ENCODE results near the gene APBB2.

Gene APBB2

DNA sequence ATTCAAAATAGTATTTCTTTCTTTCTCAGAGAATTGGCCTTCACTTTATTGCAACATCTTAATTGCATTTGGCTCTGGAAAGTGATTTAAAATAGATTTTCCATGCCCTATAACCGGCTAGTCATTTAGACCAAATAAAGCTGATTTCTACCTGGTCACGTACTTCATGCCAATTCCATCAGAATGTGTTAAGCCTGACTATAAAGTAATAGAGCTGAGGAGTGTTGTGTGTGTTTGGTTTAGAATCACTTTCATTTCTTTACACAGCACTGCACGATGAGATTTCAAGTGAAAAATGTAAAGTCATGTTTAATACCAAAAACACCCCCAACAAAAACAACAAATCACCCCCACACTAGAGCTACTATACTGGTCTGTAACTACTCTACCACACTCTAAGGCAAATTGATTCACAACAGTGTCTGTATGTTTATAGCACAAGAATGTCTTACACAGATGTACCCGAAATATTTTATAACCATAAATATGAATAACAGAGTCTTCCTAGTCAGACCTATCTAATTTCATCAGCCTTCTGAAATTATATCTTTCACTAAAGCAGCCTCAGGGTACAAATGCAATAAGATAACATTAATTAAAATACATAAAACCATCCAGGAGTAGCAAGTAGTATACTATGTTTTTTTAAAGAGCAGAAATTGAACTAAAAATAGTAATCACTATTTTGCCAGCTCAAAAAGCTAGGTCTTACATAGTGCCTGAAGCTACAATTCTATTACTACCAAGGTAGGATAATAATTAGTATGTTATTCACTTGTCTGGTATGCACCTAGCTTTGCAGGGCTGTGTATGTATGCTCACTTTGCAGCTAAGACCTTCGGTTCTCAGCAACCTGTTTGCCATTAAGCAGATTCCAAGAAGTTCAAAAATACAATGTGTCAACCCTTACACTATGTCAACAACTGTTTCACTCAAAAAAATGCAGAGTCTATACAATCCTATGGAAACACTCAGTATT is 28.4 kb downstream of the APBB2 start:
- DNase-seq = no peak

DNA sequence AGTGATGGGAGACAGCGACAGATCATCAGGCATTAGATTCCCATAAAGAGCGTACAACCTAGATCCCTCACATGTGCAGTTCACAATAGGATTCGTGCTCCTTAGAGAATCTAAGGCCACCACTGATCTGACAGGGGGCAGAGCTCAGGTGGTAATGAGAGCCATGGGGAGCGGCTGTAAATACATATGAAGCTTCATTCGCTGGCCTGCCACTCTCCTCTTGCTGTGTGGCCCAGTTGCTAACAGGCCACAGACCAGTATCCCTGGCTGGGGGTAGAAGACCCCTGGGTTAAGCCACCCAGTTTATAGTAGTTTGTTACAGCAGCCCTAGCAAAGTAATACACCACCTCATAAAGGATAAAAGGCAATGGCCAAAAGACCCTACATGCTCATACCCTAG is 30.3 kb downstream of the APBB2 start:
- DNase-seq = no peak

DNA sequence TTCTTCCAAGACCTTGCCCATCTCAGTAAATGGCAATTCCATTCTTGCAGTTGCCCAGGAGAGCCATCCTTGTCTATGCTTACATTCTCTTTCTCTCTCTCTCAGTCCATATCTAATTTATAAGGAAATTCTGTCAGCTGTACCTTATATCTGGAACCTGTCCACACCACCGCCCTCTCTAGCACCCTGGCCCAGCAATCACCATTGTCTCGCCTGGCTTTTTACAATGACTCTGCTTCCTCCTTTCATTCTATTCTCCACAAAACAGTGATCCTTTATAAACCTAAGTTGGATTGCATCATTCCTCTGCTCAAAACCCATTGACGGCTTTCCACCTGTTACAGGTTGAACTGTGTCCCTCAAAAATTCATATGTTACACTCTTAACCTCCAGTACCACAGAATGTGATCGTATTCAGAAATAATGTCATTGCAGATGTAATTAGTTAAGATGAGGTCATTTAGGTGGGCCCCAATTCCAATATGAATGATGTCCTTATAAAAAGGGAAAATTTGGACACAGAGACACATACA is 31.3 kb downstream of the APBB2 start:
- no peak for DNase-seq

DNA sequence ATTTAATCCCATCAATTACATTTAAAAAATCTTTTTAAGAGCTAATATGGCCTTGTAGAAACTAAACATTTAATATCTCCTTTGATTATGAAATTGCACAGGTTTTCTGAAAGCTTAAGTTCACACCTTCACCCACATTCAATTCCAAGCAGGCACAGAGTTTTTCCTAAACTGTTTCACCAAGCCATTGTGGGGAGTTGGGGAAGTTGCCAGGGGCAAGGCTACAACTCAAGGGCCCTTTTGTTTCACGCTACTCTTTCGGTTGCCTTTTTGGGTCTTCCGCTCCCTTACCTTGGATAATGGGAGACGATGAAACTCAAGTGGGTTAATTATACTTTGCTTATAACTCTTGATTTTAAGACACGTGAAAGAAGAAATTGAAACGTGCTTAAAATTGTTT is 33.3 kb downstream of the APBB2 start:
- no peak for DNase-seq

DNA sequence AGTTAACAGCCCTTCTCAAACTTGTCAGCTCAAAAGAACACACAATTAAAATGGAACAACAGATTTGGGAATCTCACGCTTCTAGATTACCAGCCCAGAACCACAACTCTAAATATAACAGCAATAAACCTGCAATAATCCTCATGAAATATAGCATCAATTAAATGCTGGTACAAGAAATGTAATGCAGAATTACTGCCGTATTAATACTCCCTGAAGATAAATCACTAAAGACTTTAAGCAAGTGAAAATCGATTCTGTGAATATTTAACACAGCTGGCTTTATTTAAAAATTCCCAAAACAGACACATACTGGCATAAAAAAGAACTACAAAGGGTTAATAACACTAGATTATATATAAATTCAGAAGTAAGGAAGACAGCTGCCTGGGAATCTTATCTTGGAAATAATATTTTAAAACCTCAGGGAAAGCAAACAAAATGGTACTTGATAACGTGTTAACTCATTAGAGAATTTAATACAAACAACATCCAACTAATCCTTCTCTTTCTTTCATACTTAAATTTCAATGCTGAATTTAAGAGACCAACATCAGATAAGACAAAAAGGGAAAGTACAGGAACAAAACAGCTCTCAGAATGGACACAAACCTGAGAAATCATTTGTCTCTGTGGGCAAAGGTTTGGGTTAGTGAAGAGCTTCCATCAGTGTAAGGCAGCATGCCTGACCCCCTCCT is 34.7 kb downstream of the APBB2 start:
- no peak for DNase-seq

DNA sequence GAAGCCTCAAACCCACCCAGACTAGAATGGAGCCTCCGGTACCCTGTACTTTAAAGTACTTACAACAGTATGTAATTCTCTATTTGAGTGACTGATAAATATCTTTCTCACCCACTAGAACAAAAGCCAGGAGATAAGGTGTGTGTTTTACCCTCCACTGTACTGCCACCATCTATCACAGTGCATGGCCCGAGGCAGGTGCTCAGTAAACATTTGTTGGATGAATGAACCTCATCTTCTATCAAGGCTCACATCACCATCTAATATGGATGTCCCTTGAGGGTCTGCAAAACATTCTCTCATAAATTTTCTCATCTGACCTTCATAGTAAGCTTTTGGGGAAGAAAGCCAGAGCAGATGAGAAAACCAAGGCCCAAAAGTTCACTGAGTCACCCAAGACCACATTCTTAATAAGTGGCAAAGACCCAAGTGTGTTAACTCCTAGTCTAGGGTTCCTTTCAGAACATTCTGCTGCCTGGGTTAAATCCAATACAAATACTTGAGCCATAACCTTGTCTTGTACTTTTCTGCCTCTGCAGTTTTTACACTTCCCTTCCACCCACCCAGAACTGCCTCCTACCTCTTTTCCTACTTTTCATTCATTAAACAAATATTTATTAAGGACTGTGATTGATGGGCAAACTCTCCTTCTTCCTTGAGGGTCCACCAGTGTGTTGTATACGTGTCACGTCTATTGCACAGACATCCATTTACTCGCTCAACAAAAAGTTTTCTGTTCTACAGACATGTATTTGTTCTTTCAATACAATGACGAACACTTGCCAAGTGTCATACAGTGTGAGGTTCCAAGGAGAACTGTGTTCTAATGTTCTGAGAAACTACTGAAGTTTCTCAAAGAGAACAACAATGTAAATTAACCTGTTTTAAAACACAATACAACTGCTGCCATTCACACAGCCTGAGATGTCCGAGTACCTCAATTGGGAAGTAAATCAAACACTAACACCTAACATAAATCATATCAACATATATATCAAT is 35.7 kb downstream of the APBB2 start:
- no peak for DNase-seq

DNA sequence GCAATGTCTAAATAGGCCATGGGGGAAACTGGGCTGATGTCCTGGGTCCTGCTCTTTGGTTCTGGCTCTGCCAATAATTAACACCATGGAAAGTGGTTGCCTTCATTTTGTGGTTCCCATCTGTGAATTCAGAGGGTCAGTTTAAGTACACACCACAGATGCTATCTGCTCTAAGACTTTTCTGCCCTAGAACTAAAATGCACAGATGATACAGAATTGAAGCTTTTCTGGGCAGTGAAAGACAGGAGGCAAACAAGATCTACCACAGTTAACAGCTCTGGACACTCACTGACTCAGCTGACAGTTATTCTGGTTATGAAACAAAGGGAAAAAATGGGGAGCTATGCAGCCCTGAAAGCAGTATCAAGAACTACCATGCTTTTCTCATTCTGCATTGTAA is 37.3 kb downstream of the APBB2 start:
- DNase-seq = no peak

DNA sequence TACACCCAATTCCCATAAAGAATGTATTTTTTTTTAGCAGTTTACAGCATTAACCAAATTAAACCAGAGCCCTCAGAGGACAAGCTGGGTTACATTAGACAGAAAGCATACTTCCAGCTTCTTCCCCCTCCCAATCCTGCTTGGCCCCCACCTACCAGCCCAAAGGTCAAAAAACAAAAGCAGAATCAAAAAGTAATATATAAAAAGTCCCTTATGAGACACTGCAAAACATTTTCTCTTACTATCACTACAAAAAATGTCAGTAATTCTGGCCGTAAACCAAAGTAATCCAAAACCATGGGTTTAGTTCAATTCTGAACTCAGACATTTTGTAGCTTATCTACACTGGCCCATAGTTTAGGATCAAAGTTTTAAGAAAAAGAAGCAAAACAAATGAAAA is 38.0 kb downstream of the APBB2 start:
- no peak for DNase-seq

DNA sequence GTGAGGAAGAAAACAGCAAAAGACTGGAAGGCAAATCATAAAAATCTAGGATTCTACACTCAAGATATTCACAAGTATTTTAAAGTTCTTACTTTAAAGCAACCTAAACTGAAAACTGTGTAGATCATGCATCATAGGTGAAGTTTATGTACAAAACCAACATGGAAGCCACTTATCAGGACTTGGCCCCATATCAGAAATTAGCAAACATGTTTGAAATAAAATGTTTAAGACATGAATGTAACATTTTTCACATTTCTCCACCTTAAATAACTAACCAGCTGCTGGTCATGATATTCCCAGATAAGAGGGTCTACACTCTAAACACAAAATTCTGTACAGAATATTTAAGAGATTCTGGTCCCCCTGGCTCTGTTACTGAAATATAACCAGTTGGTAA is 38.5 kb downstream of the APBB2 start:
- DNase-seq = no peak

DNA sequence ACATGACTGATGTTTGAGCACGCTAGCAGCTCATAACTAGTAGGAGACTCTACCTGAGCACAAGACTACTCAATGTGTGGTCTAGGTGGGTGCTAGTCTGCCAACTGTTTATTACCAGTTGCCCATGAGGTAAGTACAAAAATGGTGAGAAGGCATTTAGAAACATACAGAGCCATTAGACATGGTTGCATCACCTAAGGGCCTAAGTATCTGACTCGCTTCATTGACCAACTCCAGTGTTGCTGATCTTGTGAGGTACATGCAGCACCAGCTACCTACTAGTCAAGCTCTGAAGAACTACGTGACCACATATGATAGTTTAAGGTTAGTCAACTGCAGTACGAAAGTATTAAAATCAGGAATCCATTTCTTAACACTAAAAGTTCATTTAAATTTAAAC is 39.9 kb downstream of the APBB2 start:
- DNase-seq = no peak

DNA sequence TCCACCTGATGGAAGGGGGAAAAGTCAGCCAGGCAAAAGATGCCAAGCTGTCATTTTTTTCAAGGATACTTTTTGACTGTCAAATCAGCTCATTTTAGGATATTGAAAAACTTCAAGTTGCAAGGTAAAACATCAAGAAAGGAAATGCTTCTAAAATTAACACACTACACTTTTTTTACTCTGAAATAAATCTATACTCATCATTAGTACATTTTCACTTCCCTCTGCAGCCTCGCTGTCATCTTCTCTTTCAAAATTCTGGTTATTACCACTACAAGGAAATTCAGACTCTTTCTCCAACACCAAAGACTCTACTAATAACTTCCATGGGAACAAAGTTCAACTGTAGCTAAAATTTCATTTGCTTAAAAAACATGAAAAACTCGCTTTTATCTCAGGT is 41.6 kb downstream of the APBB2 start:
- no peak for DNase-seq

DNA sequence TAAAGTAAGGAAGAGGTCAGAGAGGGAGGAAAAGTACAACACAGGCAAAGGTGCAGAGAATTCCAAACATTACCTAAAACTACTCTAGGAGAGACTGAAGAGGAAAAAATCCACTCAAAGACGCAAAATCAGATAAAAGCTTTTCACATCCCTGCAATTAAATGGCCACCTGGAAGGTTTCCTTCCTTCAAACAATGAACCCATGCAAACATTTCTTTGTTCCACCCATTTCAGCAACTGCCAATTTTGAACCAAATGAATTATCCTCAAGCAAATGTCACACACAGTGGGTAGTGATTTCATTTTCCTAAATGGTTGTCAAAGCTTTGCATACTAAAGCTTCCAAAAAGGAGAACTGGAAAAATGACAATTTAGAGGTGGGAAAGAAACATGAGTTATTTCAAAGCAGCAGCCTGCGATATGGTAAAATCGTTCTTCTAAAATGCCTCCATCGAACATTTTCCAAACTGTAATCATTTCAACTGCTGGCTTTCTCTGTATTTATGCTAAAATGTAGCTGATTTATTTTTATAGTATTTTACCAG is 45.0 kb downstream of the APBB2 start:
- DNase-seq = no peak

DNA sequence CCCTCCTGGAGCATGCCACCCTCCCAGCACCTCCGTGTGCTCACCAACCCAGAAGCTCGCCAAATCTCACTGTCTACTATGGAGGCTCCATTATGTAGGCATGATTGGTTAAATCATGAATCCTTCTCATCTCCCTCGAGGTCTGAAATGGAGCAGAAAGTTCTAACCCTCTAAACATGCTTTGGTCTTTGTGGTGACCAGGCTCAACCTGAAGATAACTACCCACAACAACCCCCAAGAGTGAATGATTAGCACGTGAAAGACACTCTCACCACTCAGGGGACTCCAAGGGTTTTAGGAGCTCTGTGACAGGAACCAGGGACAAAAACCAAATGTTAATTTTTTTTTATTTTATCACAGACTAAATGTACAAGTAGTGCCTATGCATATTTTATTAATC is 47.2 kb downstream of the APBB2 start:
- no peak for DNase-seq

DNA sequence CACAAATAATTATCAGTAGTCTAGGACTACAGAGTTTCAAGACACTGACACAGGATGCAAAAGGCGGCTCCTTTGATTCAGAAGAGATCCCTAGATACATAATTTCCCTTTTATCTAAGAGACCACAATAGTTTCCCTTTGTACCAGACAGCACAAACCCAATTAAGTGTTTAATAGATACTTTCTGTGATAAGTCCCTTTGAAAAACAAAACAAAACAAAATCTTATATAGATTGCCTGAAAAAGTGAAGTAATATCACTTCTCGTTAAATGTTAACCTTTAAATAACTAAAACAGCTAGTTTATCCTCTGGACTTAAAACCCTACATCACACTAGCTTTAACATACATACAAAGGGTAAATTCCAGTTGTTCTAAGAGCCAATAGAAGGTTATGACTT is 49.9 kb downstream of the APBB2 start:
- DNase-seq = no peak

DNA sequence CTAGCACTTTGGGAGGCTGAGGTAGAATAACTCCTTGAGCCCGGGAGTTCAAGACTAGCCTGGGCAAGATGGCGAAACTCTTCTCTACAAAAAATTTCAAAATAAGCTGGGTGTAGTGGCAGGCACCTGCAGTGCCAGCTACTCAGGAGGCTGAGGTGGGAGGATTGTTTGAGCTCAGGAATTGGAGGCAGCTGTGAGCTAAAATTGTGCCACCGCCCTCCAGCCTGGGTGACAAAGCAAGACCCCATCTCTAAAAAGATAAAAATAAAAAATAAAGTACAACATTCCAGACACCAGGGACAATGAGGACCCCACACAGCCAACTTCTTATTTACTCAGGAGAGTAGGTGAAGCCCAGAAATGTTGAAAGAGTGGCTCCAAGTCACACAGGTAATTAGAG is 53.0 kb downstream of the APBB2 start:
- DNase-seq = no peak

DNA sequence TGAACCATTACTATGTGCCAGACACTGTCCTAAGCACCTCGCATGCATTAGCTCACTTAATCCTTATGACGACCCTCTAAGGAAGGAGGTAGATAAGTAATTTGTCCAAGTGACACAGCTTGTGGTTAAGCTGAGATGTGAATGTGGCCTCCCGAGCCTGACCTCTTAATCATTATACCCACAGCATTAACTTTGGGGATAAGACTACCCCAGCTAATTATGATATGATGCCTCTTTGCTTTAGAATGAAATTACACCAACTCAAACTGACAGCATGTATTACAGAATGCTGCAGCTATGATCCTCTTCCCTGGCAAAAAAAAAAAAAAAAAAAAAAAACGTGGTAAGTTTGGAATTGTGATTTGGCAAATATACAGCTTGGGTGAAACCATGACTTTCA is 53.5 kb downstream of the APBB2 start:
- DNase-seq = no peak

DNA sequence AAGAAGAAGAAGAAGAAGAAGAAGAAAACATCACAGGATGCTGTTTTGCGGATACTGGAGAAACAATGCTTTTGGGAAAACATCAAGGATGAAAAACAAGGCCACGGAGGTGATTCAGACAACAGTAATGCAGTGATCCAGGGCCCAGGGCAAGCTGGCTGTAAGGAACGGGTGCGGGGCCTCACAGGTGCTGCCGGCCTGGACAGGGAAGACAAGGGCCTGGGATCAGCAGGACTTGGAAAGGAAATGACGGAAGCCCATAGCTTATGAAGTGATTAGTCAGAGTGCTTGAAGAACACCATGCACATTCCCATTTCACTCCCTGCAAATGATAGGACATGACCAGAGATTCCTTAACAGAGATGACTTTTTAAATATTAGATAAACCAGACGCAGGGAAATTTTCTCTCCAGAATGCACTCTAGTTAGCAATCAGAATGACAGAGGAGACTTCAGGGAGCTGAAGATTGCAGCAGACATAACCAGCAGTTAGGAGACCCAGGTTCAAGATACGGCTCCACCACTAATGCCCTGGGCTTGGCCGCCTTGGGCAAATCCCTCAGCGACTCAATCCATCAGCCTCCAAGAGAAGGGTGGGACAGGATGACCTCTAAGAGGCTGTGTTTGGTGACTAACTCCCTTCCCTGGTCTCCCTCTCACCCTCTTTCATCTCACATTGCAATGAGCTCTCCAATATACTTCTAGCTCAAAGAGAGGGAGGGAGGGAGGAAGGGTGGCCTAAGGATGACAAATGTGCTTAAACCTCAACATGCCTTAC is 54.1 kb downstream of the APBB2 start:
- no peak for DNase-seq

DNA sequence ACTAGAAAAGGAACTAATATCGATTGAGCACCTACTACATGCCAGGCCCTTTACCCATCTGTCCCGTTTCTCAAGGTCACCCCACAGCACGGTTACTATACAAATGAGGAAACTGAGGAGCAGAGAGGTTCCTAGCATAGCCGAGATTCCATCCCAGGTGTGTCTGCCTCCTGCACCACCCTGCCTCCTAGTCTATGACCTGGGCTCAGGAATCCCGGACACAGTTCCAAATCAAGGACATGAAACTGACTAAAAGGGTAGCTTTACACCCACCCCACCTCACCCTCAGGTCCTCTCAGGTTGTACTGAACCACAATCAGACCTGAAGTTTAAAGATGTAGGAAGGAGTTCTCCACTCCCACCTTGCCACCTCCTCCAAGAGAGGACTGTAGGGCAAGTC is 55.6 kb downstream of the APBB2 start:
- DNase-seq = no peak

DNA sequence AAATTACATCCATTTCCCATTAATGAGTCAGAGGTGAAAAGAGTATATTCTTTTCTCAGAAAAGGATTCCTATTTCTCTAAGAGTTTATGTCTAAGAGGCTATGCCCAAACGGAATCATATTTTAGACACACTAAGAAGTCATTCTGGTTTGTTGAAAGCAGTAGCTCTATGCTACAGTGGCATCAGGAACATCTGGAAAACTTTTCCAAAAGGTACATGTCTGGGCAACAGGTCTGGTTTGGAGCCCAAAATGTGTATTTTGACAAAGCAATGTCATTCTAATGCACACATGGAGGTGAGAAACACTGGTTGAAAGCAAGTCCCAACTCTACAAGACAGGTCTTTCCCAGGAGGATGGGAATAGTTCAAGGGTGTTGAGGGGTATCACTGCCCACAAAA is 56.1 kb downstream of the APBB2 start:
- no peak for DNase-seq

DNA sequence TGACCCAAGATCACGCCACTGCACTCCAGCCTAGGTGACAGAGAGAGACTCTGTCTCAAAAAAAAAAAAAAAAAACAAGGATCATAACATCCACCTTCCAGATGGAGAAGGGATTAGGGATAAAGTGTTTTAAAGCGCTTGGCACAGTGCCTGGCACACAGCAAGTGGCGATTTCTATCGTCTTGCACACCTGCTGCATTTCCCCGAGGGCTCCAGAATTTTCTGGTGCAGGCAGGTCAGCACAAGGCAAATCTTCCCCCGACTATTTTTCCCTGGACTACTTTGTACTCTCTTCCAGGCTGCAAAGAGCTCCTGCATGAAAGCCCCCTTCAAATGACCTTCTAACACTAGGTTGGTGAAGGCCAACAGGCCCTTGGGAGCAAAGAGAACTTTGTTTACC is 57.3 kb downstream of the APBB2 start:
- no peak for DNase-seq

DNA sequence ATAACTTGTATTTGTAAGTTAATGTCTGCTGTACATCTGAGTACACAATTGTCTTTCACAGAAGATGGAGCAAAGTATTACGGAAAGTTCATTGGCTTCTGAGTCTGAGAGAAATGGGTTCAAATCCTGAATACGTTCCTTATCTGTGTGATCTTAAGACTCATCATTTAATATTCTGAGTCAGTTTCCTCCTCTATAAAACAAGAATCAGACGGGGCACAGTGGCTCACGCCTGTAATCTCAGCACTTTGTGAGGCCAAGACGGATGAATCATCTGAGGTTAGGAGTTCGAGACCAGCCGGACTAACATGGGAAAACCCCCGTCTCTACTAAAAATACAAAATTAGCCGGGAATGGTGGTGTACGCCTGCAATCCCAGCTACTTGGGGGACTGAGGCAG is 57.8 kb downstream of the APBB2 start:
- DNase-seq = no peak

All from eye (tissue), 1 donor.